GM13977 (cell line): ENCODE measurements around the gene DYRK2.

Experiments used
- DNase-seq: peaks from one replicate; pipeline ENCODE4 v3.0.0; 2012; ENCODE audit warnings: low spot score
- in situ Hi-C: fragments of 300-500 bp; cut with MboI; formaldehyde crosslinking; loops from one replicate; pipeline ENCODE4 v1.12.0; 2022; ENCODE audit warnings: low sequenced_read_pairs, low pct_unique_long_range_greater_than_20kb, mixed read lengths, inconsistent platforms; ENCODE audit not compliant: unreplicated experiment
- TF ChIP-seq, protein P1 (sequence below): IDR thresholded peaks from 2 replicates; pipeline ENCODE4 v1.5.1; 2012; ENCODE audit warnings: mild to moderate bottlenecking, control low read depth; ENCODE audit not compliant: insufficient read depth; ENCODE audit errors: extremely low read depth, missing control alignments

DYRK2 gene

DNA sequence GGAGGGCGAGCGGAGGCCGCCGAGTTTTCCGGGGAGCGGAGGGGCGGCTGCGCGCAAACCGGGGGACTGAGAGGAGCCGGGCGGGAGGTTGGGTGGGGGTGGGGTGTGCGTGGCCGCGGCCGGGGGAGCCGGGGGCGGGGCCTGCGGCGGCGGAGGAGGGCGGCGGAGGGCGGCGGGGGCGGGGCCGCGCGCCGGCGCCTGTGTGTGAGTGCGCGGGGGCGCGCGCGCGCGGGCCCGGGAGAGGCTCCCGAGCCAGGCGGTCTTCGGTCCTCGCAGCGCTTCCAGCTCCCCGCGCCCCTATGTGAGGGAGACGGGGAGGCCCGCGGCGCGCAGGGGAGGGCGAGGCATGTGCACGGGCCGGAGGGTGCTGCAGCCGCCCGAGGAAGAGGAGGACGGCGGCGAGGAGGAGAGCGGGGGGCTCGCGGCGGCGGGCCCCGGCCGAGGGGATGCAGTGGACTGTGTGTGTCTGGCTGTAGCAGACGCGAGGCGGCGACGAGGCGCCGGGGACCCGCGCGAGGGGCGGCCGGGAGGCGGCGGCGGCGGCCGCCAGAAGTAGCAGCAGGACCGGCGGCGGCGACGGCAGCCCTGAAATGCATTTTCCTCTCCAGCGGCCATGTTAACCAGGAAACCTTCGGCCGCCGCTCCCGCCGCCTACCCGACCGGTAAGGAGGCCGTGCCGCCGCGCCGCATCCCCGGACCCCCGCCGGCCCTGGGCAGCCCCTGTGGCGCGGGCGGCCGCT, at the start of gene DYRK2:
Gene DYRK2, plus strand, starts transcription at position 225 of the 740 bp plus-strand sequence. Its CDS starts 389 bp downstream, at position 614.
- in situ Hi-C loops = no loop called here
- peak; percentile 93 for DNase-seq
- TF ChIP-seq, protein P1, sequence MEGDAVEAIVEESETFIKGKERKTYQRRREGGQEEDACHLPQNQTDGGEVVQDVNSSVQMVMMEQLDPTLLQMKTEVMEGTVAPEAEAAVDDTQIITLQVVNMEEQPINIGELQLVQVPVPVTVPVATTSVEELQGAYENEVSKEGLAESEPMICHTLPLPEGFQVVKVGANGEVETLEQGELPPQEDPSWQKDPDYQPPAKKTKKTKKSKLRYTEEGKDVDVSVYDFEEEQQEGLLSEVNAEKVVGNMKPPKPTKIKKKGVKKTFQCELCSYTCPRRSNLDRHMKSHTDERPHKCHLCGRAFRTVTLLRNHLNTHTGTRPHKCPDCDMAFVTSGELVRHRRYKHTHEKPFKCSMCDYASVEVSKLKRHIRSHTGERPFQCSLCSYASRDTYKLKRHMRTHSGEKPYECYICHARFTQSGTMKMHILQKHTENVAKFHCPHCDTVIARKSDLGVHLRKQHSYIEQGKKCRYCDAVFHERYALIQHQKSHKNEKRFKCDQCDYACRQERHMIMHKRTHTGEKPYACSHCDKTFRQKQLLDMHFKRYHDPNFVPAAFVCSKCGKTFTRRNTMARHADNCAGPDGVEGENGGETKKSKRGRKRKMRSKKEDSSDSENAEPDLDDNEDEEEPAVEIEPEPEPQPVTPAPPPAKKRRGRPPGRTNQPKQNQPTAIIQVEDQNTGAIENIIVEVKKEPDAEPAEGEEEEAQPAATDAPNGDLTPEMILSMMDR = peak; percentile 34

DNA sequence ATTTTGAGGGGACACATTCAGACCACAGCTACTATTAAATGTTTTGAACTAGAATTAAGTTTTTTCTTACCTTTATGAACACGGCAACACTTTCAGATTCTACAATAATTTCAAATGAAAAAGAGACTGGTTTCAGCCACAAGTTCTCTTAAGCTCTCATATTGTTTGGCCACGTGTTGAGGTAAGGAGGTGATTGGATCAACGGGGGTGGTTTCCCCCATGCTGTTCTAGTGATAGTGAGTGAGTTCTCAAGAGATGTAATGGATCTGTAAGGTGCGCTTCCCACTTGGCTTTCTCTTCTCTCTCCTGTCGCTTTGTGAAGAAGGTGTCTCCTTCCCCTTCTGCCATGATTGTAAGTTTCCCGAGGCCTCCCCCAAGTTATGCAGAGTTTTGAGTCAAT, 48.9 kb upstream of the DYRK2 start:
- TF ChIP-seq, protein P1 = no peak
- DNase-seq = no peak
- in situ Hi-C loops = no loop called here

DNA sequence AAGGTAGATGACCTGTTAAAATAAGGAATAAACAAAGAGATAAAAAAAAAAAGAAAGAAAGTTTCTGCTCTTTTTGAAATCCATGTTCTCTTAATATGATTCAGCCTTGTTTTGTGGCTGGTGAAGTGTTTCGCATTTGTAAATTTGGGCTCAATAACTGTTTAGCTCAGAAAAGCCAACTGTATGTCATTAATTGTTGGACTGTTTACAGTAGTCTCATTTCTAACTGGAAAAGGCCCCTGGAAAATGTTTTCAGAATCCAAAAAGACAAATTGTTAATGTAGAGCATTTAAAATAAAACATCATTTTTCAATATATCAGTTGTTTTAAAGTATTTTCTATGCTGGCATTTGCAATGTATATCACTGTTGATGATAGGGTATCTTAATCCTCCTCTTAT, 47.4 kb upstream of the DYRK2 start:
- TF ChIP-seq, protein P1 = no peak
- in situ Hi-C loops = no loop called here
- no peak for DNase-seq

DNA sequence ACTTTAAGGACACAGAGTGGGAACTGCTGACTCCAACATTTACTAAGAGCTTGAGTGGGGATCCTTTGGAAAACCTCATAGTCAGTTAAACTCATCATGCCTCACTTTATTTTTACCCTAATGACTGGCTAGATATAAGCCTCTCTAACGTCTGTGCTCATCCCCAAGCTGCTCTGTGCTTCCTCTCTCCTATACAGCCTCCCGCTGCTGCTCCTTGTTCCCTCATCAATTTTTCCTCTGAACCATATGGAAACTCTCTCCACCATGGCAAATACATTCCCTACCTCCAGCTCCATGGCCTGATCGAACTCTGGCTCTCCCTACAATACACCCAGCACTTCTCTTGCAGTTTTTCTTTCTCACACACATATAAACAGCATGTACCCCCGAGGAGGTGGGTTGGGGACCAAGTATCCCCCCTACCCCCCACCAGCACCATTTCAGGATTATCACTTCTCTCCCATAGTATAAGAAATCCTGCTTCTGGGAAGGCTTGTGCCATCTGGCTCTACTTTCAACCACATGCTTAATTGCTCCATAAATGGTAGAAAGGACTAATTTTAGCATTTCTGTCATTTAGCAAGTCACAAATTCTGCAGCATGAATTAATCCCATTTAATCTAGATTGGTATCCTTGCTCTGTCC, 39.2 kb upstream of the DYRK2 start:
- TF ChIP-seq, protein P1 = no peak
- no peak for DNase-seq
- in situ Hi-C loops = no loop called here

DNA sequence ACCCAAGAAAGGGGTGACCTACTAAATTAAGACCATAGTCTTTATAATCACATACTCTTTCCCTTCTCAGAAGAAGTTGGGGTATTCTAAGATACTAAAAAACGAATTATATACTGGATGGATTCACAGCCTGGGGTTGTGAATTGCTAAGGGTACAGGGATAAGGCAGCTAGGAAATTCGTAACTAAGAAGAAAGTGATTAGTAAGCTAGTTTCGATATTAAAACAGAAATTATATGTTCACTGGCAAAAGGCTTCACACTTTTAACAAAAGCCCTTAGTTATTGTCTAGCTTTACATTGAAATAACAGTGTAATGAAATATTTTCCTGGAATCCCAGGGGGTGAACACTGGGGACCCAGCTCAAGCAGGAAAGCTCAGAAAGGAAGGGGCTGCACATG, 35.5 kb upstream of the DYRK2 start:
- DNase-seq = no peak
- in situ Hi-C loops = no loop called here
- TF ChIP-seq, protein P1 = no peak

DNA sequence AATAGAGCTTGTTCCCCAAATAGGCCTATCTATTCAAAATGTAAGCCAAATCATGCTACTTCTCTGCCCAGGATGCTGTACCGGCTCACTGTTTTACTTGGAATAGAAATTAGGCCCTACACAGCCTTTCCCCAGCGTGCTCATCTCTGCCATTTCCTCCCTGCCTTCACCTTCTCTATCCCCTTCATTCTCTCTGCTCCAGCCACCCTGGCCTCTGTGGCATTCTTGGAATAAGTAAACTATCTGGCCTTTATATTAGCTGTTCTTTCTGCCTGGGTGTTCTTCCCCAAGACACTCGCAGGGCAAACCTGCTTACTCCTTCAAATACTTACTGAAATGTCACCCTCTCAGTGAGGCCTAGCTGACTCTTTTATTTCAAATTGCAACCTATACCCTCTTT, 30.9 kb upstream of the DYRK2 start:
- DNase-seq = no peak

More for the DNA sequence above, 30.9 kb upstream of the DYRK2 start:
- TF ChIP-seq, protein P1 = no peak
- in situ Hi-C loops = no loop called here
